ENCODE data around the gene HOXB8. TPM values are rescaled to one million over a fixed set of nuclear protein-coding genes. Genes with fewer than 3 reads are reported as not detected.

Gene HOXB8
- total RNA-seq, result 15.5 and 22.9 TPM in 2 replicates

GRCh38 chr17:48615047-48615962 lies at the start of gene HOXB8:
Gene HOXB8, minus strand, starts transcription at chr17:48615292. Its CDS starts 588 bp downstream, at chr17:48614704.

GRCh38 chr17:48626245-48627117 lies 11.4 kb upstream of the HOXB8 start, which contains the start of gene HOXB9:
Gene HOXB9, minus strand, starts transcription at chr17:48626358. Its CDS starts 89 bp downstream, at chr17:48626269.

DNA sequence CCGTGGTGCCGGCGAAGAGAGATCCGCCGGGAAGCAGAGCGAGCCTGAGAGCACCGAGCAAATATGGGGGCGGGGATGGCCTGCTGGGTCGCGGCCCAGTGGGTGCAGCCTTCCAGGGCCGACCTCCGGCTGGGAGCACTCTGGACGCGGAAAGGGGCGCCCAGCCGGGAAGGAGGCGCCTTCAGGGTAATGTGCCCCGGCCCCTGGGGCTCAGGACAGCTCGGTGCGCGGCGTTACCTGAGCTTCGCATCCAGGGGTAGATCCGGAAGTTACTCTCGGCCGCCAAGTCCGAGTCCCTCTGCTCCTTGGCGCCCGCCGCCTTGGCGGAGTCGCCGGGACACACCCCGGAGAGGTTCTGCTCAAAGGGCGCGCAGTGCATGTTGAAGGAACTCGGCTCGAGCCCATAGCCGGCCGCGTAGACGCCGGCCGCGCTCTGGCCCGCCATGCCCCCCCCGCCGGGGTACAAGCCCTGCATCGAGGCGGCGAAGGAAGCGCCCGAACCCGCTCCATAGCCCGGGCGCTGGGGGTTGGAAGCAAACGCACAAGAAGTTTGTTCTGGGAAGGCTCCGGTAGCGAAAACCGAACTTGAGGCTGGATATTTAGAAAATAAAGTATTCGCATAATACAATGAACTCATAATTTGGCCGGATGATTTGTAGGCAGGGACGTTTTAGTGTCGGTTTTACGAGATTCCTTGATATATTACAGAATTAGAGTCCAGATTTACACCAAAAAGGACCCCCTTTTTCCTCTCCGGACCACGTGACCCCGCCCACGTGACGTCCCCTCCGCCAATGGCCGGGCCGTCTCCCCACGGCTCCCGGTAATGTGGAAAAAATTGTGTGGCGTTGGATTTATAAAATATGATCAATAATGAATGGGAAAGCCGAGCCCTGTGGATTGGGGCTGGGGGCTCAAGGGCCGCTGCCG lies 4.5 kb downstream of the HOXB8 start, which contains the start of gene HOXB7:
TSS of gene HOXB7 (minus strand) at position 736 of the 930 bp plus-strand sequence. CDS start at position 637, 99 bp downstream.

DNA sequence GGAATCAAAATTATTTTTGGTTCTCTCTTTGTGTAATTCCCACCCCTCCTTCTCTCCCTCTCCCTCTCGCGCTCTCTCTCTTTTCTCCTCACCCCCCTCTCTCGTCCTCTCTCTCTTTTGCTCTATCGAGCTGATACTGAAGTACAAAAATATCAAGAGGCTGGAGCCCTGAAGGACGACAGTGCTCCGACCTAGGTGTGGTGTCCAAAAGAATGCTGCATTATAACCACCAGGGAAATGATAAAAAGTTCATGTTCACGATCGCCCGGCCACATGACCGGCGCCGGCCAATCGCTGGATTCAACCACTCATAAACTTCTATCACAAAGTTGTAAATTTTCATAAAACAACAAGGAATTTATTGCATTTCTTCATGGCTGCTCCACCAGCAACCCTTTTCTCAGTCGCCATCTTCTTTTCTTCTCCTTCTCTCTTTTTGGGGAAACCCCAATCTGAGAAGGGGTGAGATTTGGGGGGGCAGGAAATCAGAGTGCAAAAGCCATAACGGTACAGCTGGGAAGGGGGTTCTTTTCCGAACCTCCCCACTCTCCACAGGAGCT lies 10.2 kb downstream of the HOXB8 start, which contains the start of gene HOXB6:
TSS of gene HOXB6 (minus strand) at position 217 of the 560 bp plus-strand sequence. CDS start 6,836 bp downstream, outside the sequence.

DNA sequence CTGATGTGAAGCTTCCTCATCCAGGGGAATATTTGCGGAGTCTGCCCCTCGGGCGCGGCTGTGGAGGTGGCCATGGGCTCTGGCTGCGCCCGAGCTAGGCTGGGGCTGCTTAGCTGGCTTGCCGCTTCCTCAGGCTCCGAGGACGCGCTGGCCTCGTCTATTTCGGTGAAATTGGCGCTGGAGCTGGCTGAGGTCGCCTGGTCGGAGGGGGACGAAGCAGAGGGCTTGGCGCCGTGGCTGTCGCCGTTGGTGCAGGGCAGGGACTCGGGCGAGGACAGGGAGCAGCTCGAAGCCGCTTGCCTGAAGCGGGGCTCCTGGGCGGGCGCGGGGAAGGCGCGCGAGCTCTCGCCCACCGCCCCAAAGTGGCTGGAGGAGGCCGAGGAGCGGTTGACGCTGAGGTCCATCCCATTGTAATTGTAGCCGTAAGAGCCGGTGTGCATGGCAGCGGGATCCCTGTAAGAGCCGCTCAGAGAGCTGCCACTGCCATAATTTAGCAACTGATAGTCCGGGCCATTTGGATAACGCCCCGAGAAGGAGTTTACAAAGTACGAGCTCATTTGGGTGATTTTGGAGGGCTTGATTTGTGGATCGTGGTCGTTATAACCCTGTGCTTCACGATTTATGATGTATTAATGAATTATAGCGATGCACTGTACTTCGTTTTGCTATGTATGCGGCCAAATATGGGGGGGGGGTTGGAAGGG lies 21.8 kb downstream of the HOXB8 start, which contains the start of gene HOXB5:
TSS of gene HOXB5 (minus strand) at position 654 of the 704 bp plus-strand sequence. CDS start at position 557, 97 bp downstream.

GRCh38 chr17:48589831-48590606 lies 25.1 kb downstream of the HOXB8 start, which contains the start of gene HOXB3:
Gene HOXB3, minus strand, starts transcription at chr17:48590241. Its CDS starts 37,767 bp downstream, at chr17:48552474.

GRCh38 chr17:48577946-48578615 lies 37.0 kb downstream of the HOXB8 start, which contains the start of gene HOXB4:
Gene HOXB4, minus strand, starts transcription at chr17:48578350. Its CDS starts 31 bp downstream, at chr17:48578319.

Other genes with a start within 250 kb of the HOXB8 start
- gene SKAP1, start 185.1 kb downstream of the HOXB8 start, total RNA-seq, result 0.07 and 0.69 TPM in 2 replicates
- gene HOXB1, start 84.3 kb downstream of the HOXB8 start, total RNA-seq, result not detected in 2 replicates
- gene HOXB2, start 70.2 kb downstream of the HOXB8 start, total RNA-seq, result 11.6 and 16.8 TPM in 2 replicates
- gene HOXB4, start 36.9 kb downstream of the HOXB8 start, total RNA-seq, result 6.7 and 6.9 TPM in 2 replicates
- gene HOXB3, start 25.1 kb downstream of the HOXB8 start, total RNA-seq, result 4.5 and 8.5 TPM in 2 replicates
- 0.54 and 1.1 TPM in 2 replicates for gene HOXB5, start 21.5 kb downstream of the HOXB8 start, total RNA-seq
- 39.8 and 43.2 TPM in 2 replicates for gene HOXB6, start 10.3 kb downstream of the HOXB8 start, total RNA-seq
- 35.2 and 45.3 TPM in 2 replicates for gene HOXB7, start 4.3 kb downstream of the HOXB8 start, total RNA-seq
- 10.6 and 12.9 TPM in 2 replicates for gene HOXB9, start 11.1 kb upstream of the HOXB8 start, total RNA-seq
- gene PRAC1, start 107.2 kb upstream of the HOXB8 start, total RNA-seq, result not detected in 2 replicates
- not detected in 2 replicates for gene PRAC2, start 107.9 kb upstream of the HOXB8 start, total RNA-seq
- gene HOXB13, start 113.5 kb upstream of the HOXB8 start, total RNA-seq, result not detected in 2 replicates
- not detected in 2 replicates for gene TTLL6, start 201.9 kb upstream of the HOXB8 start, total RNA-seq
- gene CALCOCO2, start 215.7 kb upstream of the HOXB8 start, total RNA-seq, result 38.4 and 47.0 TPM in 2 replicates

Data from mammary microvascular endothelial cell (primary cell).